Inflammatory macrophage treated with lipopolysaccharide for 4 hours (primary cell): ENCODE data around the gene GAL3ST2.
"Not testable (repeated sequence)": the region's sequence is repeated elsewhere in the genome, so short reads cannot be mapped to it uniquely, and the experiment has no call there.

ENCODE experiments used
- DNase-seq: peaks from one replicate; pipeline ENCODE4 v3.0.0-alpha.2; 2020

Gene GAL3ST2

GRCh38 chr2:241776336-241777169 lies at the start of gene GAL3ST2:
Gene GAL3ST2, plus strand, starts transcription at chr2:241776822. Its CDS starts 134 bp downstream, at chr2:241776956.
- DNase-seq: no peak

- no peak for DNase-seq
Measured at GRCh38 chr2:241728000-241728399, 48.6 kb upstream of the GAL3ST2 start.

DNA sequence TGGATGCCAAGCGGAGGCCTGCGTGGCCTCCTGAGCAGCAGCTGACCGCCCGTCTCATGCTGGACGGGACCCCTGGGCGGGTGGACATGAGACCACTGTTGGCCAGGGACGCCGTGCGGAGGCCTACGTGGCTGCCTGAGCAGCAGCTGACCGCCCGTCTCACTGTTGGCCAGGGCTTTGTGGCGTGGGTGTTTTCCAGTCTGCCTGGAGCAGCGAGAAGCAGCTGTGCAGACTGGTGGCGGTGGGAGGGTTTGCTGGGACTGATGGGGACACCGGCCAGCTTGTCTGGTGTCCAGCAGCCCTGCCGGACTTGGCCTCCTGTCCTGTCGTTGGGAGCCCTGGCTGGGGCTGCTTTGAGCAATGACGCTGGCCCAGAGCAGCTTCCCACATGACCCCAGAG lies 48.0 kb upstream of the GAL3ST2 start:
- DNase-seq: no peak

DNA sequence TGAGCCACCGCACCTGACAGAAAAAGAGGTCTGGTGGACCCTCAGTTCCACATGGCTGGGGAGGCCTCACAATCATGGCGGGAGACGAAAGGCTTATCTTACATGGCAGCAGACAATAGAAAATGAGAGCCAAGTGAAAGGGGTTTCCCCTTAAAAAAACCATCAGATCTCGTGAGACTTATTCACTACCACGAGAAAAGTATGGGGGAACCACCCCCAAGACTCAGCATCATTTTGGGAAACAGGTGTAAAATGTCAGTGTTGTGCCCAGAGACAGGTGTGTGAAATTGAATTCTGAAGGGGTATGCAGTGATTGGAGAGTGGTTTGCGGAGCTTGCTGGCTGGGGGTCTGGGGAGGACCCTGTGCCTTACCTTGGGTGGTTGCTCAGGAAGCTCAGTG lies 46.8 kb upstream of the GAL3ST2 start:
- peak; percentile 12 for DNase-seq

DNA sequence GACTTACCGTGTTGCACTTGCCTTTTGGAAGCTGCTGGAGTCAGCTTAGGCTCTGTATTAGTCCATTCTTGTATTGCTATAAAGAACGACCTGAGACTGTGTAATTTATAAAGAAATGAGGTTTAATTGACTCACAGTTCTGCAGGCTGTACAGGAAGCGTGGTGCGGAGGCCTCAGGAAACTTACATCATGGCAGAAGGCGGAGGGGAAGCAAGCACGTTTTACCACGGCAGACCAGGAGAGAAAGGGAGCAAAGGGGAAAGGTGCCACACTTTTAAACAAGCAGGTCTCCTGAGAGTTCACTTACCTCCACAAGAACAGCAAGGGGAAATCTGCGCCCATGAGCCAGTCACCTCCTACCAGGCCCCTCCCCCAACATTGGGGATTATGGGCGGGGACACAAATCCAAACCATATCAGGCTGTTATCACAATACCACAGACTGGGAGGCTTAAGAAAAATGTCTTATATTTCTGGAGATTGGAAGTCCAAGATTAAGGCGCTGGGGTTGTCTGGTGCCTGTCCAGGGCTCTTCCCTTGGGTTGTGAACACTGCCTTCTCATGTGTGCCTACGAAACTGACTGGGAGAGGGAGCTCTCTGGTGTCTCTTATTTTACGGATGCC lies 45.8 kb upstream of the GAL3ST2 start:
- peak; percentile 58 for DNase-seq

DNA sequence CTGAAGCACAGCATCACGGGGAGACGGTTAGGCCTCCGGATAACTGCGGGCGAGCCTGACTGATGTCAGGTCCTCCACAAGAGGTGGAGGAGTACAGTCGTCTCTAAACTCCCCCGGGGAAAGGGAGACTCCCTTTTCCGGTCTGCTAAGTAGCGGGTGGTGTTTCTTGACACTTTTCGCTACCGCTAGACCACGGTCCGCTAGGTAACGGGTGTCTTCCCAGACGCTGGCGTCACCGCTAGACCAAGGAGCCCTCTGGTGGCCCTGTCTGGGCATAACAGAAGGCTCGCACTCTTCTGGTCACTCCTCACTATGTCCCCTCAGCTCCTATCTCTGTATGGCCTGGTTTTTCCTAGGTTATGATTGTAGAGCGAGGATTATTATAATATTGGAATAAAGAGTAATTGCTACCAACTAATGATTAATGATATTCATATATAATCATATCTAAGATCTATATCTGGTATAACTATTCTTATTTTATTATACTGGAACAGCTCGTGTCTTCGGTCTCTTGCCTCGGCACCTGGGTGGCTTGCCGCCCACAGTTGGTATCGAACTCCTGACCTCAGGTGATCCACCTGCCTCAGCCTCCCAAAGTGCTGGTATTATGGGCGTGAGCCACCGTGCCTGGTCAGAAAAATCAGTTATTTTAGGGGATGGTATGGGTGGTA lies 44.0 kb upstream of the GAL3ST2 start:
- DNase-seq: peak; percentile 44

DNA sequence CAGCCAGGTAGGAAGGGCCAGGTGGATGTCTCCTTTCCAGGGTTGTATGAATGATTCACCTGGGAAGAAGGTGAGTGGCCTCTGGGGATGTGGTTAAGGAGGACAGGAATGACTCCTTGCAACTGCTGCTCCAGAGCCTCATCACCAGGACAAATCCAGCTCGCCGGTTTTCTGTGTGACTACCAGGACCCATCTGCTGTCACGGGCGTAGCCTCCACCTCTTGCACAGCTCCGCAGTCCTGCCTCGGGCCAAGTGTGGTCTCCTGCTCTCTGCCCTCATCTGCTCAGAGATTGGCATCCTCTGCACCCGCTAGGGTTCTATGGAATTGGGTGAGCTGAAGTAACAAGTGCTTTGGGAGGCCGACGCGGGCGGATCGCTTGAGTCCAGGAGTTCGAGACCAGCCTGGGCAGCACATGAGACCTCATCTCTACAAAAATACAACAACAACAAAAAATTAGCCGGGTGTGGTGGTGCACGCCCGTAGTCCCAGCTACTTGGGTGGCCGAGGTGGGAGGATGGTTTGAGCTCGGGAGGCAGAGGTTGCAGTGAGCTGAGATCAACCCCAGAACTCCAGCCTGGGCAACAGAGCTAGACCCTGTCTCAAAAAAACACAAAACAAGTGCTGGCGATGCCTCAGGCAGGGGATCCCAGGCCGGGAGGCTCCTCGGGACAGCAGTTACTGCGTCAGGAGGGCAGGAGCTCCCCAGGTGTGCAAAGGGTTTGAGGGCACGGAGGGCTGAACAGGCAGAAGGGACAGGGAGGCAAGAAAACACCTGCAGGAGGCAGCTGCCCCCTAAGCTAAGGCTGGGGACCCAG lies 43.0 kb upstream of the GAL3ST2 start:
- no peak for DNase-seq

DNA sequence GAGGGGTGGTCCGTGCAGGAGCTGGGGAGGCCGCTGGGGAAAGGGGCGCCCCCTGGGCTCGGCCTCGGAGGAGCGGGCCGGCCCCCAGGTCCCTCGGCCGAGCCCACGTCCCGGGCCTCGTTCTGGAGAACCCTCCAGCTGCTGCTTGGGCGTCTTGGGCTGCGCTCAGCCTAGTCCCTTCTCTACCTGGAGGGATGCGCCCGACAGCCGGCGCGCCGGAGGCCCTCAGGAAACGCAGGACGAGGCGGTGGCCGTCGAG lies 42.5 kb upstream of the GAL3ST2 start:
- DNase-seq: no peak

- peak; percentile 92 for DNase-seq
Measured at GRCh38 chr2:241734467-241735208, 42.0 kb upstream of the GAL3ST2 start, which contains the start of gene D2HGDH. Gene D2HGDH, plus strand, starts transcription at chr2:241734630. Its CDS starts 595 bp downstream, at chr2:241735225.

GRCh38 chr2:241736111-241736510 lies 40.5 kb upstream of the GAL3ST2 start:
- DNase-seq: no peak

DNA sequence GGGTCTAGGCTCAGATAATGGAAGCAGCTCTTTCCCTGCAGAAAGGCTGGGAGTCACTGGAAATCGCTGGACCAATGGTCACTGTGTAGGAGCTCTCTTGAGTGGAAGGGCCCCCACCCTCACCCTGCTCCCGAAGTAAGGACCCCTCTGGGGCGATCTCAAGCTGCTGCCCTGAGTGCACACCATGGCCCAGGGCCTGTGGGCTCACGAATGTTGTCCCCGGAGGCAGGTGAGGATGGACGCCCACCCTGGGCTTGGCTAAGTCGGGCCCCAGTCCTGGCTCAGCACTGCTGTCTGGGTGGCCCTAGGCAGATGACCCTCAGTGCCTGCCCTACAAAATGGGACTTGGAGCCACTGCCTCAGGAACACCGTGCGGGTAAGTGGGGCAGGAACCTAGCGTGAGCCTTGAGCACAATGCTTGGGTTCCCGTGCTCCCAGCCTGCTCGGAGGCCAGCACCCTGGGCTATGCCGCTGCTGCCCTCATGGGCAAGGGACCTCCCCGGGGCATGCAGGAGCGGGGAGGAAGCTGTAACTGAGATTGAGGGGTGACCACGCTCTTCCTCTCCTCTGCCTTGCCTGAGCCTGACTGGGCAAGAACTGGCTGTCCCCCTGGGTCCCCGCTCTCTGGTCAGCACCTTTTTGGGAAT lies 38.5 kb upstream of the GAL3ST2 start:
- no peak for DNase-seq

DNA sequence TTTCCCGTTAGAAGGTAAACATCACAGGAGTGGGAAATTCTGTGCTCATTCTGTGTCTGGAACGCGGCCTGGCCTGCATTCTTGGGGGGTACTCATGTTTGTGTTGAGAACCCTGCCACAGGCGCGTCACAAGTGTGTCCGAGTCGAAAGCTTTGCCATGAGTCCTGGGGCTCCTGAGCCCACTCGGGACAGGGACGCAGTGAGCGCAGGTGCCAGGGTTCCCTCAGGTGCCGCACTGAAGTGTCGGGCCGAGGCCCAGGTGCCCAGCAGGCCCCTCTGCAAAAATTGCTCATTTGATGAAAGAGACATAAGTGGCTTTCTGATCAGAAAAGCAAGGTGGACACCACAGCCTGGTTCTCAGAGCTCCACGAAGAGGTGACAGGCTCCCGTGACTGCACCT lies 37.4 kb upstream of the GAL3ST2 start:
- no peak for DNase-seq

- DNase-seq: peak; percentile 57
Measured at GRCh38 chr2:241739651-241740050, 37.0 kb upstream of the GAL3ST2 start.

DNA sequence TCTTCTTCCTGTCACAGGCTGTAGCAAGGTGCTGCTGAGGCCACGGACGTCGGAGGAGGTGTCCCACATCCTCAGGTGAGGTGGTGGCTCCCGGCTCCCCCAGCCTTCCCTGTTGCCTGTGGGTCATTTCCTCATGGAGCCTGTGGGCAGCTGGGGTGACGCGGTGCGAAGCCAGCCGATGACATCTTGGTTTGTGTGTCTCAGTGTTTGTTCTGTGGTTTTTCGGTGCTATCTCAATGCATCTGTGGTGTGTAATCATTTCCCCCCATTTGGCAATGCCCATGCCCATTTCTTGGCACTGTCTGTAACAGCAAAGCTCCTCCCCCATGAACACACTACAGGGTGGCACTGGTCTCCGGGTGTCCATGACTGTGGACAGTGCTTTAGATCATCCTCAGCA lies 35.6 kb upstream of the GAL3ST2 start:
- DNase-seq: peak; percentile 82

- DNase-seq: no peak
Measured at GRCh38 chr2:241742320-241742939, 34.2 kb upstream of the GAL3ST2 start.

DNA sequence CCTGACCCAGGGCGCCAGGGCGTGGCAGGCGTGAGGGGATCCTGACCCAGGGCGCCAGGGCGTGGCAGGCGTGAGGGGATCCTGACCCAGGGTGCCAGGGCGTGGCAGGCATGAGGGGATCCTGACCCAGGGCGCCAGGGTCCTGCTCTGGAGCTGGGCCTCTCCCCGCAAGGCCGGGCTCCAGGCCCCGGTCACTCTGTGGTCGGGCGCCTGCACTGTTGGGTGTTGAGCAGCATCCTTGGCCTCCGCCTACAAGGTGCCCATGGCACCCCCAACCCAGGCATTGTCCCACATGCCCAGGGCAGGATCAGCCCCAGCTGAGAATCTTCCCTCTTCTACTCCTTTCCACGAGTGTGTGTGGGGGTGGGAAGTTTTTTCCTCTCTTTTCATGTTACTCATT lies 33.6 kb upstream of the GAL3ST2 start:
- not testable (repeated sequence) for DNase-seq

- no peak for DNase-seq
Measured at GRCh38 chr2:241743620-241744019, 33.0 kb upstream of the GAL3ST2 start.

GRCh38 chr2:241744028-241744754 lies 32.4 kb upstream of the GAL3ST2 start:
- no peak for DNase-seq

GRCh38 chr2:241745276-241745675 lies 31.3 kb upstream of the GAL3ST2 start:
- DNase-seq: no peak

DNA sequence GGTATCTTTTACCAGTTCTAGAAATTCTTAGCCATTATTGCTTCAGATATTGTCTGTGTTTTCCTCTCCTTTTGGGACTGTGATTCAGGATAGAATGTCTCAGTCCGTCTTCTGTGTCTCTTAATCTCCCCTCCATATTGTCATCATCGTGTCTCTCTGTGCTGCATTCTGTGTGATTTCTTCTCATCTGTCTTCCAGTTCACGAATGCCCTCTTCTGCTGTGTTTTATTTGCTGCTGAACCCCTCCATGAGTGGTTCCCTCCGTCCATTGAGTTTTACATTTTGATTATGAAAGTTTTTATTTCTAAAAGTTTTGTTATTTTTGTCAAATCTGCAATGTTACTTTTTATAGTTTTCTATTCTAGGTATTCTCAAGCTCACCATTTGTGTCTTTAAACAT lies 30.5 kb upstream of the GAL3ST2 start:
- DNase-seq: no peak
